OCI-LY3 (cell line): Measurements from ENCODE around the gene DPP10.

Source experiments
- H2AFZ ChIP-seq: fragments of 200-600, 300-600 bp; shearing (Covaris generic); 2 replicates; pipeline ENCODE4 v1.6.0; 2014; ENCODE audit warnings: antibody characterized with exemption, low read depth, low read length
- H3K27ac ChIP-seq: fragments of 200-600, 300-600 bp; sonication (generic); 2 replicates; pipeline ENCODE4 v1.5.1; 2014; ENCODE audit warnings: mild to moderate bottlenecking, low read length, moderate library complexity, mixed read lengths
- H3K27me3 ChIP-seq: fragments of 200-600, 300-600 bp; sonication (generic); 2 replicates; pipeline ENCODE4 v1.6.1; 2014; ENCODE audit warnings: low read depth, low read length, mixed read lengths
- H3K36me3 ChIP-seq: fragments of 200-600, 300-600 bp; sonication (generic); replicated peaks from 2 replicates; pipeline ENCODE3; 2014; ENCODE audit warnings: low read depth, low read length, mixed read lengths
- H3K4me1 ChIP-seq: fragments of 300-600, 200-600 bp; sonication (generic); 2 replicates; pipeline ENCODE4 v1.6.1; 2014; ENCODE audit warnings: low read length, mixed read lengths
- H3K4me2 ChIP-seq: fragments of 200-600, 300-600 bp; sonication (generic); 2 replicates; pipeline ENCODE4 v1.6.1; 2014; ENCODE audit warnings: low read length, mixed read lengths
- H3K4me3 ChIP-seq: fragments of 300-600, 200-600 bp; sonication (generic); 2 replicates; pipeline ENCODE4 v1.5.1; 2014; ENCODE audit warnings: antibody characterized with exemption, mild to moderate bottlenecking, low read length, moderate library complexity
- H3K79me2 ChIP-seq: fragments of 300-600, 200-600 bp; shearing (Covaris generic); 2 replicates; pipeline ENCODE4 v1.6.1; 2014; ENCODE audit warnings: mild to moderate bottlenecking, low read length, mixed read lengths
- H3K9ac ChIP-seq: fragments of 300-600, 200-600 bp; shearing (Covaris generic); 2 replicates; pipeline ENCODE4 v1.6.0; 2014; ENCODE audit warnings: mild to moderate bottlenecking, low read length, moderate library complexity
- H3K9me3 ChIP-seq: fragments of 200-600, 300-600 bp; shearing (Covaris generic); 2 replicates; pipeline ENCODE4 v1.6.1; 2014; ENCODE audit warnings: low read length, mixed read lengths; ENCODE audit not compliant: insufficient read depth
- H4K20me1 ChIP-seq: fragments of 200-600, 300-600 bp; sonication (generic); 2 replicates; pipeline ENCODE4 v1.6.1; 2016; ENCODE audit warnings: low read length, mixed read lengths; ENCODE audit not compliant: insufficient read depth
- CTCF ChIP-seq: fragments of 200-600, 300-600 bp; sonication (generic); IDR thresholded peaks from 2 replicates; pipeline ENCODE4 v1.5.1; 2014; ENCODE audit warnings: antibody characterized with exemption, low read length, low read depth
- EZH2phosphoT487 ChIP-seq: fragments of 200-600 bp; shearing (Covaris generic); IDR thresholded peaks from 2 replicates; pipeline ENCODE4 v1.6.1; 2018; ENCODE audit warnings: antibody characterized with exemption, mixed run types, low read depth

The DPP10 gene

GRCh38 chr2:115374981-115375380, 932.5 kb downstream of the DPP10 start:
- Histone ChIP-seq H3K9me3 (0 out of 2 replicates have a peak, but pooled peaks cover 10% of the 10 kb centered on the region), H3K4me2 (no peak overlapping the region), H3K4me1 (no peaks in the 10 kb centered on the region), H2AFZ (no peak overlapping the region), H4K20me1 (no peaks in the 10 kb centered on the region), H3K9ac (no peak overlapping the region), H3K79me2 (no peaks in the 10 kb centered on the region), H3K4me3 (no peak overlapping the region), H3K27me3 (no peaks in the 10 kb centered on the region), H3K27ac (no peak overlapping the region), H3K36me3 (no peaks in the 10 kb centered on the region)
- no peak for TF ChIP-seq EZH2phosphoT487
- TF ChIP-seq CTCF = no peak

- no peaks in the 10 kb centered on the region for H3K27me3 ChIP-seq
- no peaks in the 10 kb centered on the region for H3K4me1 ChIP-seq
- no peak for TF ChIP-seq EZH2phosphoT487
- no peak for TF ChIP-seq CTCF
- peaks cover 5% of the 10 kb centered on the region; the same call in 1 of the 2 replicates for H3K9me3 ChIP-seq
- H3K4me3 ChIP-seq = no peak overlapping the region
- H3K27ac ChIP-seq = no peak overlapping the region
- no peaks in the 10 kb centered on the region for H3K79me2 ChIP-seq
- no peaks in the 10 kb centered on the region for H3K36me3 ChIP-seq
- H3K4me2 ChIP-seq = no peak overlapping the region
- H2AFZ ChIP-seq = no peak overlapping the region
- H4K20me1 ChIP-seq = no peaks in the 10 kb centered on the region
- no peak overlapping the region for H3K9ac ChIP-seq
Observed at GRCh38 chr2:115384399-115384798, 942.0 kb downstream of the DPP10 start.

GRCh38 chr2:115386465-115386864, 944.0 kb downstream of the DPP10 start:
- Histone ChIP-seq H3K27ac (no peak overlapping the region), H3K4me3 (no peak overlapping the region), H3K36me3 (no peaks in the 10 kb centered on the region), H3K4me1 (no peaks in the 10 kb centered on the region), H2AFZ (no peak overlapping the region), H3K27me3 (no peaks in the 10 kb centered on the region), H3K79me2 (no peaks in the 10 kb centered on the region), H4K20me1 (no peaks in the 10 kb centered on the region), H3K9me3 (peaks cover 5% of the 10 kb centered on the region; the same call in 1 of the 2 replicates), H3K4me2 (no peak overlapping the region), H3K9ac (no peak overlapping the region)
- TF ChIP-seq EZH2phosphoT487 (no peak), CTCF (no peak)

DNA sequence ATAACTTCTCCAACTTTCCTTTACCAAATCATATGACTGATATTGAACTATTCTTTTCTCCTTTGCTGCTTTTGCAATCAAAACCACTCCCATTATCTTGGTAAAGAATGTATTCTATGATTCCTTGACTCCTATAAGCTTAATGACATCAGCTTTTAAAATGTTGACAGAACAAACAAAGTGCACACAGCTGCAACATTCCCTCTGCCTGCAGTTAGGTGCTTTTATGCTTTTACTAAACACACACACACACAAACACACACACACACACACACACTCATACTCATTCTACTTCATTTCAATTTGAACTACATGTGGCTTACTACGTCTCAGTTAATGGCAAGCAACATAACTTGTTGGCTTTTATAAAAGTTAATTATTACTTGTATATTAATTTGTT, 946.6 kb downstream of the DPP10 start:
- Histone ChIP-seq H4K20me1 (no peaks in the 10 kb centered on the region), H3K9me3 (no peaks in the 10 kb centered on the region)

More for the DNA sequence above, 946.6 kb downstream of the DPP10 start:
- Histone ChIP-seq H3K4me3 (no peak overlapping the region), H3K27ac (no peak overlapping the region), H3K9ac (no peak overlapping the region), H3K4me1 (no peaks in the 10 kb centered on the region), H2AFZ (no peak overlapping the region), H3K27me3 (no peaks in the 10 kb centered on the region), H3K4me2 (no peak overlapping the region), H3K36me3 (no peaks in the 10 kb centered on the region), H3K79me2 (no peaks in the 10 kb centered on the region)
- no peak for TF ChIP-seq EZH2phosphoT487
